Neural cell (in vitro differentiated cells): ENCODE measurements around the gene KRTAP4-16. TPM values are rescaled to one million over a fixed set of nuclear protein-coding genes. Genes with fewer than 3 reads are reported as not detected.
"Not testable (repeated sequence)": the region's sequence is repeated elsewhere in the genome, so short reads cannot be mapped to it uniquely, and the experiment has no call there.

Experiments
- H2AFZ ChIP-seq: fragments of 200-600, 300-800 bp; sonication (generic), shearing (Covaris generic); 2 replicates; pipeline ENCODE4 v1.6.0; 2014; ENCODE audit warnings: low read depth, mild to moderate bottlenecking, antibody characterized with exemption, low read length, moderate library complexity
- H3F3A ChIP-seq: fragments of 200-600 bp; shearing (Covaris generic); 2 replicates; pipeline ENCODE4 v1.6.1; 2016; ENCODE audit warnings: mild to moderate bottlenecking, moderate library complexity, mixed read lengths, antibody characterized with exemption, low read length; ENCODE audit not compliant: insufficient read depth, poor library complexity, severe bottlenecking
- H3K27ac ChIP-seq: fragments of 200-600, 300-800 bp; sonication (generic), shearing (Covaris generic); 2 replicates; pipeline ENCODE4 v1.5.1; 2014; ENCODE audit warnings: mild to moderate bottlenecking, low read length, moderate library complexity
- H3K27me3 ChIP-seq: fragments of 300-800, 200-600 bp; sonication (generic), shearing (Covaris generic); 2 replicates; pipeline ENCODE4 v1.6.0; 2014; ENCODE audit warnings: mild to moderate bottlenecking, low read depth, low read length, moderate library complexity; ENCODE audit not compliant: insufficient read depth
- H3K36me3 ChIP-seq: fragments of 300-800, 200-600 bp; sonication (generic), shearing (Covaris generic); 2 replicates; pipeline ENCODE4 v1.5.1; 2014; ENCODE audit warnings: mild to moderate bottlenecking, antibody characterized with exemption, low read length, moderate library complexity; ENCODE audit not compliant: insufficient read depth
- H3K4me2 ChIP-seq: fragments of 300-800, 200-600 bp; sonication (generic), shearing (Covaris generic); 2 replicates; pipeline ENCODE4 v1.6.0; 2014; ENCODE audit warnings: mild to moderate bottlenecking, low read length
- H3K4me3 ChIP-seq: fragments of 300-800, 200-600 bp; sonication (generic), shearing (Covaris generic); 2 replicates; pipeline ENCODE4 v1.5.1; 2014; ENCODE audit warnings: mild to moderate bottlenecking, low read length, moderate library complexity
- H3K79me2 ChIP-seq: fragments of 200-600 bp; shearing (Covaris generic); replicated peaks from 2 replicates; pipeline ENCODE4 v1.6.0; 2014; ENCODE audit warnings: mild to moderate bottlenecking, low read length, moderate library complexity; ENCODE audit not compliant: insufficient read depth
- H3K9ac ChIP-seq: fragments of 300-800, 200-600 bp; sonication (generic), shearing (Covaris generic); 2 replicates; pipeline ENCODE4 v1.6.1; 2016; ENCODE audit warnings: mild to moderate bottlenecking, low read length, mixed read lengths
- H3K9me2 ChIP-seq: fragments of 200-600 bp; shearing (Covaris generic); 2 replicates; pipeline ENCODE4 v1.6.1; 2016; ENCODE audit warnings: mild to moderate bottlenecking, low read length, mixed read lengths; ENCODE audit not compliant: insufficient read depth
- H3K9me3 ChIP-seq: fragments of 200-600, 300-800 bp; sonication (generic), shearing (Covaris generic); 2 replicates; pipeline ENCODE4 v1.6.1; 2016; ENCODE audit warnings: mild to moderate bottlenecking, mixed run types, low read length, moderate library complexity, mixed read lengths
- H4K20me1 ChIP-seq: fragments of 200-600 bp; shearing (Covaris generic); 2 replicates; pipeline ENCODE4 v1.6.1; 2016; ENCODE audit warnings: mild to moderate bottlenecking, mixed run types; ENCODE audit not compliant: insufficient read depth
- EP300 ChIP-seq: fragments of 450-650 bp; conservative IDR thresholded peaks from 2 replicates; pipeline ENCODE4 v1.6.1; 2014; ENCODE audit warnings: antibody characterized with exemption, mild to moderate bottlenecking, moderate library complexity; ENCODE audit not compliant: poor library complexity, severe bottlenecking
- EZH2 ChIP-seq: fragments of 200-600, 300-800 bp; shearing (Covaris generic), sonication (generic); IDR thresholded peaks from 2 replicates; pipeline ENCODE4 v1.6.1; 2014; ENCODE audit warnings: antibody characterized with exemption, low read length, borderline replicate concordance, mild to moderate bottlenecking; ENCODE audit not compliant: insufficient read depth, poor library complexity, severe bottlenecking
- MXI1 ChIP-seq: fragments of 450-650 bp; conservative IDR thresholded peaks from 2 replicates; pipeline ENCODE4 v1.6.1; 2014; ENCODE audit warnings: antibody characterized with exemption, mild to moderate bottlenecking; ENCODE audit not compliant: poor library complexity, severe bottlenecking
- POLR2AphosphoS5 ChIP-seq: IDR thresholded peaks from 2 replicates; pipeline ENCODE4 v1.6.1; 2012
- RAD21 ChIP-seq: fragments of 450-650 bp; conservative IDR thresholded peaks from 2 replicates; pipeline ENCODE4 v1.6.1; 2014; ENCODE audit warnings: antibody characterized with exemption, mild to moderate bottlenecking, moderate library complexity
- SMC3 ChIP-seq: fragments of 450-650 bp; conservative IDR thresholded peaks from 2 replicates; pipeline ENCODE4 v1.6.1; 2014; ENCODE audit warnings: antibody characterized with exemption, mild to moderate bottlenecking, moderate library complexity; ENCODE audit not compliant: poor library complexity
- TAF1 ChIP-seq: IDR thresholded peaks from 2 replicates; pipeline ENCODE4 v1.6.1; 2012; ENCODE audit warnings: low read depth
- polyA plus RNA-seq: library from polyadenylated mRNA; depleted of rRNA; stranded (reverse); fragments of >200 nt; gene quantifications from 2 replicates; pipeline ENCODE4 v1.2.3, GENCODE V29; 2014
- TF ChIP-seq, protein P1 (sequence below): fragments of 450-650 bp; IDR thresholded peaks from 2 replicates; pipeline ENCODE4 v1.5.1; 2014; ENCODE audit warnings: antibody characterized with exemption, mild to moderate bottlenecking, moderate library complexity; ENCODE audit not compliant: poor library complexity, severe bottlenecking
- TF ChIP-seq, protein P2 (sequence below): IDR thresholded peaks from 2 replicates; pipeline ENCODE4 v1.6.1; 2012; ENCODE audit warnings: borderline replicate concordance

Gene KRTAP4-16
- polyA plus RNA-seq, 1 donor from 2014 or later, result not detected

GRCh38 chr17:41067281-41067680 is 34.7 kb downstream of the KRTAP4-16 start:
- Histone ChIP-seq H3K27ac (no peak overlapping the region), H3K9me3 (no peaks in the 10 kb centered on the region), H3K36me3 (no peaks in the 10 kb centered on the region), H3K79me2 (no peaks in the 10 kb centered on the region), H3K9me2 (no peaks in the 10 kb centered on the region), H3K9ac (no peak overlapping the region), H3K27me3 (no peaks in the 10 kb centered on the region), H2AFZ (no peak overlapping the region), H3K4me2 (no peak overlapping the region), H3F3A (no peaks in the 10 kb centered on the region), H4K20me1 (no peaks in the 10 kb centered on the region), H3K4me3 (no peak overlapping the region)
- TF ChIP-seq TAF1, result no peak
- TF ChIP-seq MXI1, result no peak
- TF ChIP-seq, protein P1, sequence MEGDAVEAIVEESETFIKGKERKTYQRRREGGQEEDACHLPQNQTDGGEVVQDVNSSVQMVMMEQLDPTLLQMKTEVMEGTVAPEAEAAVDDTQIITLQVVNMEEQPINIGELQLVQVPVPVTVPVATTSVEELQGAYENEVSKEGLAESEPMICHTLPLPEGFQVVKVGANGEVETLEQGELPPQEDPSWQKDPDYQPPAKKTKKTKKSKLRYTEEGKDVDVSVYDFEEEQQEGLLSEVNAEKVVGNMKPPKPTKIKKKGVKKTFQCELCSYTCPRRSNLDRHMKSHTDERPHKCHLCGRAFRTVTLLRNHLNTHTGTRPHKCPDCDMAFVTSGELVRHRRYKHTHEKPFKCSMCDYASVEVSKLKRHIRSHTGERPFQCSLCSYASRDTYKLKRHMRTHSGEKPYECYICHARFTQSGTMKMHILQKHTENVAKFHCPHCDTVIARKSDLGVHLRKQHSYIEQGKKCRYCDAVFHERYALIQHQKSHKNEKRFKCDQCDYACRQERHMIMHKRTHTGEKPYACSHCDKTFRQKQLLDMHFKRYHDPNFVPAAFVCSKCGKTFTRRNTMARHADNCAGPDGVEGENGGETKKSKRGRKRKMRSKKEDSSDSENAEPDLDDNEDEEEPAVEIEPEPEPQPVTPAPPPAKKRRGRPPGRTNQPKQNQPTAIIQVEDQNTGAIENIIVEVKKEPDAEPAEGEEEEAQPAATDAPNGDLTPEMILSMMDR, result no peak
- TF ChIP-seq RAD21, result no peak
- TF ChIP-seq POLR2AphosphoS5, result no peak

DNA sequence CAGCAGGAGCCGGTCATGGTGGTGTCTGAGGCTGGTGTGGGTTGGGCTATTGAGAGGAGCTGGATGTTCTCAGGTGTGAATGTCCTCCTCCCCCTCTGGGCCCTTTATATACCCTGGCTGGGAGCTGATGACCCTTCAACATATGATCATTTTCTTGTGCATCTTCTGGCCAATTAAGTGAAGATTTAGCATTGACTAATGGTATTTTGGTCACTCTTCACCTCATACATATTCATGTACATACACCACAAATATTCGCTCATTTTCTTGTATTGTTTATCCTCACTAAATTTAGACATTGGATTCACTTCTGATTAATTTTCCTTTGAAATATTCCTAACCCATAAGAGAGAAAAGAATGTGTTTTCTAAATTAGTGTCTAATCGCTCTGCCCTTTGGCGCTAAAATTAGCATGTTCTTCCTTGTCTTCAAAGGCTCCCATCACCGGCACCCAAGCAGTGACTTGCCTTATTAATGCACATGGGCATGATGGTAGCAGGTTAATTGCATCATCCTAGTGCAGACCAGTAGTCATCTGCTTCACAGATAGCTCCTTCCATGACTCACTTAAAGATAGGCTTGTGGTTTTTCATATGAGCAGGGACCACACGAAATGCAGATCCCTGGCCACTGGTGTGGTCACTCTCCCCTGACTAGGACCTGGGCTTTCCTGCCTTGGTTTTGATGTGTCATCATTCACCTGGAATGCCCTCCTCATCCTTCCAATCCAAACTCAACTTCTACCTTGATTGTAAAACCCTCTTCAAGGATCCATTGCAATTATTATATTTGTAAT is 36.0 kb downstream of the KRTAP4-16 start, which contains the start of gene KRTAP2-4:
Gene KRTAP2-4 (minus strand): TSS at position 51 of the 796 bp plus-strand sequence. CDS start 34 bp downstream, at position 17.
- no peaks in the 10 kb centered on the region for H3F3A ChIP-seq
- H3K27ac ChIP-seq, result no peak within 1 kb of the TSS
- no peaks in the 10 kb centered on the region for H3K79me2 ChIP-seq
- no peak within 1 kb of the TSS for H3K9ac ChIP-seq
- H3K36me3 ChIP-seq, result no peaks in the 10 kb centered on the region
- TF ChIP-seq, protein P2, sequence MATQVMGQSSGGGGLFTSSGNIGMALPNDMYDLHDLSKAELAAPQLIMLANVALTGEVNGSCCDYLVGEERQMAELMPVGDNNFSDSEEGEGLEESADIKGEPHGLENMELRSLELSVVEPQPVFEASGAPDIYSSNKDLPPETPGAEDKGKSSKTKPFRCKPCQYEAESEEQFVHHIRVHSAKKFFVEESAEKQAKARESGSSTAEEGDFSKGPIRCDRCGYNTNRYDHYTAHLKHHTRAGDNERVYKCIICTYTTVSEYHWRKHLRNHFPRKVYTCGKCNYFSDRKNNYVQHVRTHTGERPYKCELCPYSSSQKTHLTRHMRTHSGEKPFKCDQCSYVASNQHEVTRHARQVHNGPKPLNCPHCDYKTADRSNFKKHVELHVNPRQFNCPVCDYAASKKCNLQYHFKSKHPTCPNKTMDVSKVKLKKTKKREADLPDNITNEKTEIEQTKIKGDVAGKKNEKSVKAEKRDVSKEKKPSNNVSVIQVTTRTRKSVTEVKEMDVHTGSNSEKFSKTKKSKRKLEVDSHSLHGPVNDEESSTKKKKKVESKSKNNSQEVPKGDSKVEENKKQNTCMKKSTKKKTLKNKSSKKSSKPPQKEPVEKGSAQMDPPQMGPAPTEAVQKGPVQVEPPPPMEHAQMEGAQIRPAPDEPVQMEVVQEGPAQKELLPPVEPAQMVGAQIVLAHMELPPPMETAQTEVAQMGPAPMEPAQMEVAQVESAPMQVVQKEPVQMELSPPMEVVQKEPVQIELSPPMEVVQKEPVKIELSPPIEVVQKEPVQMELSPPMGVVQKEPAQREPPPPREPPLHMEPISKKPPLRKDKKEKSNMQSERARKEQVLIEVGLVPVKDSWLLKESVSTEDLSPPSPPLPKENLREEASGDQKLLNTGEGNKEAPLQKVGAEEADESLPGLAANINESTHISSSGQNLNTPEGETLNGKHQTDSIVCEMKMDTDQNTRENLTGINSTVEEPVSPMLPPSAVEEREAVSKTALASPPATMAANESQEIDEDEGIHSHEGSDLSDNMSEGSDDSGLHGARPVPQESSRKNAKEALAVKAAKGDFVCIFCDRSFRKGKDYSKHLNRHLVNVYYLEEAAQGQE, result no peak
- TF ChIP-seq RAD21, result no peak
- TF ChIP-seq EP300, result no peak
- no peak for TF ChIP-seq EZH2
- TF ChIP-seq, protein P1, result no peak
- TF ChIP-seq POLR2AphosphoS5, result no peak
- TF ChIP-seq SMC3, result no peak
- TF ChIP-seq TAF1, result no peak
- no peak for TF ChIP-seq MXI1
- H3K9me2 ChIP-seq, result no peaks in the 10 kb centered on the region
- H3K27me3 ChIP-seq, result no peaks in the 10 kb centered on the region
- H3K4me3 ChIP-seq, result no peak within 1 kb of the TSS
- H4K20me1 ChIP-seq, result no peaks in the 10 kb centered on the region
- H2AFZ ChIP-seq, result no peak within 1 kb of the TSS
- H3K4me2 ChIP-seq, result no peak within 1 kb of the TSS
- no peaks in the 10 kb centered on the region for H3K9me3 ChIP-seq

DNA sequence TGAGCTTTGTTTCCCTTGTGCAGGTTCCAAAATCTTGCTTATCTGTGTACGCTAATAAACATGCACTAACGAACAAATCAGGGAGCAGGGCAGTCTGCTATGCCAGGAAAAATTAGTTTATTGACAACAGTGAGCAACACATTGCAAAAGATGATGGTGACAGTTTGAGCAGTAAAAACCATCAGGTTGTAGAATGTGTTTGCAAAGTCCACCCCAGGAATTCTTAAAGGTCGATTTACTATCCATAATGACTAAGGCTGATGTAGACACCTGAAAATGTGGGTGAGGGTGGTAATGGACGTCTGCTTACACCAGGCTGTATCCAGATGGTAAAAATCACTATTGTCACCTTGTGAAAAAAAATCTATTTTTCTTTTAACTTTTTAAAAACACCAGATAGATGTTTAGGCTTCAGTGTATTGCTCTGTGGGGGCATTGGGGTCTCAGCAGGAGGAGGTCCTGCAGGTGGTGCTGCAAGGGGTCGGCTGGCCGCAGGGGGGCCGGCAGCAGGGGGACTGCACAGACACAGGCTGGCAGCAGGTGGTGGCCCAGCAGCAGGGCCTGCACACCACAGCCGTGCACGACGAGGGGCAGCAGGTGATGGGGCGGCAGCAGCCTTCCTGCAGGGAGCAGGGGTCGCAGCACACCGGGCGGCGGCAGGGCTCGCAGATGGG is 36.9 kb downstream of the KRTAP4-16 start:
- H3K36me3 ChIP-seq, H3K27me3 ChIP-seq, H3K9me2 ChIP-seq, H3F3A ChIP-seq, H3K4me2 ChIP-seq, H3K79me2 ChIP-seq, H3K9ac ChIP-seq, H3K4me3 ChIP-seq, H2AFZ ChIP-seq, H4K20me1 ChIP-seq, H3K27ac ChIP-seq, H3K9me3 ChIP-seq: not testable (repeated sequence)
